NT2/D1 (cell line): ENCODE results near the gene PIK3R3.

ENCODE experiments used
- YY1 ChIP-seq: IDR thresholded peaks from 2 replicates; pipeline ENCODE4 v1.6.1; 2011; ENCODE audit not compliant: insufficient read length, insufficient read depth
- ZNF274 ChIP-seq: IDR thresholded peaks from 2 replicates; pipeline ENCODE4 v1.6.1; 2011; ENCODE audit warnings: mild to moderate bottlenecking, low read depth, low read length

DNA sequence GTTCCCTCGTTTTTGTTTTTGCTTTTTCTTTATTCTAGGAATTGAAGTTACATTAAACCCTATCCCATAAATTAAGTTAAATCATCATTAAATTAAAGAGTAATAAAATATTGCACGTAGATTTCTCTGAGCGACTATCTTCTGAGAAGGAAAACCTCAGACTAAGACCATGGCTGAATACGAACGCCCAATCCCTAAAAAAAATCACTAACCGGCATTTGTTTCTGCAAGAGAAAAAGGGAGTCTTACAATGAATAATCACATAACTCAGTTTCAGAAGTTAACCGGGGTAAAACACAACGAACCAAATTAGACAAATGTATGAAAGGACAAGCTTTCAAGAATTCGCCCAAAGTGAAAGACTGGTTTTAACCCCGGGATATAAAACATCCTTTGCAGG, 1.3 kb downstream of the PIK3R3 start:
- TF ChIP-seq ZNF274, result no peak
- no peak for TF ChIP-seq YY1
